Caco-2 (cell line): ENCODE data around the gene SCNN1G. TPM values are rescaled to one million over a fixed set of nuclear protein-coding genes. Genes with fewer than 3 reads are reported as not detected.

Experiments used
- BruUV-seq: library from RNA; stranded (reverse); fragments of 400-500 nt; replicated peaks from 2 replicates; lab custom pipeline; 2021; lab: Mats Ljungman, UMichigan
- CTCF ChIA-PET: fragments of 300-600 bp; sonication (Branson Sonifier 250); formaldehyde crosslinking; loops from one replicate; lab custom pipeline; 2022; ENCODE audit warnings: antibody characterized with exemption; lab: Charles Lee
- POLR2A ChIA-PET: fragments of 300-600 bp; sonication (Branson Sonifier 250); formaldehyde crosslinking; loops from one replicate; lab custom pipeline; 2022; ENCODE audit warnings: antibody characterized with exemption; lab: Charles Lee
- DNase-seq, 2 experiments: peaks; one replicate each; pipeline versions ENCODE4 v3.0.0 to v3.0.0-alpha.2; 2020 to 2022
- H3K27me3 ChIP-seq: replicated peaks from 2 replicates; pipeline ENCODE4 v1.6.0; 2011; ENCODE audit warnings: low read length; ENCODE audit not compliant: control insufficient read depth, insufficient read depth
- H3K36me3 ChIP-seq: 2 replicates; pipeline ENCODE4 v1.5.1; 2011; ENCODE audit warnings: low read length; ENCODE audit not compliant: control insufficient read depth, insufficient read depth
- H3K4me1 ChIP-seq: fragments of 250-450 bp; sonication (Bioruptor Pico); 2 replicates; pipeline ENCODE4 v1.5.1; 2020; ENCODE audit warnings: mild to moderate bottlenecking
- H3K4me3 ChIP-seq: 2 replicates; pipeline ENCODE4 v1.5.1; 2011; ENCODE audit warnings: low read depth, mild to moderate bottlenecking, control low read depth, low read length
- H3K9me3 ChIP-seq: fragments of 250-450 bp; sonication (Bioruptor Pico); 2 replicates; pipeline ENCODE4 v1.5.1; 2020; ENCODE audit warnings: mild to moderate bottlenecking, moderate library complexity
- H3K27ac Mint-ChIP-seq: one replicate; pipeline ENCODE4 v1.8.0; 2022; ENCODE audit warnings: mixed read lengths; ENCODE audit not compliant: unreplicated experiment
- H3K27me3 Mint-ChIP-seq: one replicate; pipeline ENCODE4 v1.8.0; 2022; ENCODE audit warnings: mixed read lengths; ENCODE audit not compliant: insufficient read depth, unreplicated experiment
- H3K36me3 Mint-ChIP-seq: one replicate; pipeline ENCODE4 v1.8.0; 2022; ENCODE audit warnings: mild to moderate bottlenecking, mixed read lengths; ENCODE audit not compliant: insufficient read depth, unreplicated experiment
- H3K4me1 Mint-ChIP-seq: one replicate; pipeline ENCODE4 v1.8.0; 2022; ENCODE audit warnings: low read depth, mixed read lengths; ENCODE audit not compliant: unreplicated experiment
- H3K4me3 Mint-ChIP-seq: one replicate; pipeline ENCODE4 v1.8.0; 2022; ENCODE audit warnings: mild to moderate bottlenecking, moderate library complexity, mixed read lengths; ENCODE audit not compliant: unreplicated experiment
- H3K9me3 Mint-ChIP-seq: one replicate; pipeline ENCODE4 v1.8.0; 2022; ENCODE audit warnings: mixed read lengths; ENCODE audit not compliant: unreplicated experiment
- intact Hi-C: fragments of 100-400 bp; cut with micrococcal nuclease; formaldehyde crosslinking; loops from one replicate; pipeline ENCODE4 v1.10.0; 2022; ENCODE audit not compliant: unreplicated experiment
- total RNA-seq: library from RNA; stranded (reverse); gene quantifications from 2 replicates; pipeline ENCODE4 v1.2.3, GENCODE V29; 2022
- TF ChIP-seq, protein P1 (sequence below), 2 experiments: fragments of 200-600 bp in 1 of 2; IDR thresholded peaks; 1 replicate in 1 of 2; 2 replicates in 1 of 2; pipeline versions ENCODE4 v1.5.1 to v1.8.0; 2011 to 2022; ENCODE audit warnings: antibody characterized with exemption in 1 of 2, control low read depth in 1 of 2, inconsistent platforms in 1 of 2, low read depth in 1 of 2, low read length in 1 of 2, mild to moderate bottlenecking in 1 of 2, moderate library complexity in 1 of 2; ENCODE audit not compliant: insufficient read depth in 1 of 2, severe bottlenecking in 1 of 2, unreplicated experiment in 1 of 2

The SCNN1G gene
- total RNA-seq, 1 experiment from 2014 or later = not detected

GRCh38 chr16:23156946-23157460 is 25.5 kb upstream of the SCNN1G start:
- Histone ChIP-seq H3K9me3 (no peaks in the 10 kb centered on the region), H3K4me3 (no peak overlapping the region), H3K36me3 (no peaks in the 10 kb centered on the region), H3K4me1 (no peaks in the 10 kb centered on the region), H3K27me3 (no peaks in the 10 kb centered on the region)
- TF ChIP-seq, protein P1, sequence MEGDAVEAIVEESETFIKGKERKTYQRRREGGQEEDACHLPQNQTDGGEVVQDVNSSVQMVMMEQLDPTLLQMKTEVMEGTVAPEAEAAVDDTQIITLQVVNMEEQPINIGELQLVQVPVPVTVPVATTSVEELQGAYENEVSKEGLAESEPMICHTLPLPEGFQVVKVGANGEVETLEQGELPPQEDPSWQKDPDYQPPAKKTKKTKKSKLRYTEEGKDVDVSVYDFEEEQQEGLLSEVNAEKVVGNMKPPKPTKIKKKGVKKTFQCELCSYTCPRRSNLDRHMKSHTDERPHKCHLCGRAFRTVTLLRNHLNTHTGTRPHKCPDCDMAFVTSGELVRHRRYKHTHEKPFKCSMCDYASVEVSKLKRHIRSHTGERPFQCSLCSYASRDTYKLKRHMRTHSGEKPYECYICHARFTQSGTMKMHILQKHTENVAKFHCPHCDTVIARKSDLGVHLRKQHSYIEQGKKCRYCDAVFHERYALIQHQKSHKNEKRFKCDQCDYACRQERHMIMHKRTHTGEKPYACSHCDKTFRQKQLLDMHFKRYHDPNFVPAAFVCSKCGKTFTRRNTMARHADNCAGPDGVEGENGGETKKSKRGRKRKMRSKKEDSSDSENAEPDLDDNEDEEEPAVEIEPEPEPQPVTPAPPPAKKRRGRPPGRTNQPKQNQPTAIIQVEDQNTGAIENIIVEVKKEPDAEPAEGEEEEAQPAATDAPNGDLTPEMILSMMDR (IDR thresholded peaks at IDR 0.05; ENCODE audit: insufficient read depth in 1 of 2, low read depth in 1 of 2, low read length in 1 of 2, severe bottlenecking in 1 of 2, unreplicated experiment in 1 of 2) = no peak
- no TSS peak for BruUV-seq
- Mint-ChIP-seq H3K4me1 (no peaks in the 10 kb centered on the region), H3K4me3 (no peak overlapping the region), H3K9me3 (no peaks in the 10 kb centered on the region), H3K36me3 (no peaks in the 10 kb centered on the region), H3K27me3 (peaks cover 4% of the 10 kb centered on the region), H3K27ac (no peak overlapping the region)
- intact Hi-C loops = no loop called here
- ChIA-PET POLR2A (no interaction called here), CTCF (no interaction called here)
- DNase-seq = no peak

GRCh38 chr16:23158114-23158513 is 24.4 kb upstream of the SCNN1G start:
- Mint-ChIP-seq H3K4me1 (no peaks in the 10 kb centered on the region), H3K36me3 (no peaks in the 10 kb centered on the region), H3K27me3 (peaks cover 9% of the 10 kb centered on the region), H3K27ac (no peak overlapping the region), H3K4me3 (no peak overlapping the region), H3K9me3 (no peaks in the 10 kb centered on the region)
- TF ChIP-seq, protein P1 (IDR thresholded peaks at IDR 0.05; ENCODE audit: insufficient read depth in 1 of 2, low read depth in 1 of 2, low read length in 1 of 2, severe bottlenecking in 1 of 2, unreplicated experiment in 1 of 2) = no peak
- no peaks in the 10 kb centered on the region for H3K4me1 ChIP-seq
- no peaks in the 10 kb centered on the region for H3K27me3 ChIP-seq
- H3K9me3 ChIP-seq = no peaks in the 10 kb centered on the region
- intact Hi-C loops = no loop called here
- BruUV-seq = no TSS peak
- no peak for DNase-seq
- H3K4me3 ChIP-seq = no peak overlapping the region
- no peaks in the 10 kb centered on the region for H3K36me3 ChIP-seq
- ChIA-PET CTCF (no interaction called here), POLR2A (no interaction called here)

GRCh38 chr16:23160082-23160481 is 22.5 kb upstream of the SCNN1G start:
- peaks cover 13% of the 10 kb centered on the region for H3K27me3 Mint-ChIP-seq
- ChIA-PET POLR2A (no interaction called here), CTCF (no interaction called here)
- no peaks in the 10 kb centered on the region for H3K9me3 Mint-ChIP-seq
- H3K4me1 Mint-ChIP-seq = no peaks in the 10 kb centered on the region
- H3K36me3 Mint-ChIP-seq = no peaks in the 10 kb centered on the region
- no TSS peak for BruUV-seq
- DNase-seq = no peak
- intact Hi-C loops = no loop called here
- H3K4me3 Mint-ChIP-seq = no peak overlapping the region
- H3K4me3 ChIP-seq = no peak overlapping the region
- TF ChIP-seq, protein P1 (IDR thresholded peaks at IDR 0.05; ENCODE audit: insufficient read depth in 1 of 2, low read depth in 1 of 2, low read length in 1 of 2, severe bottlenecking in 1 of 2, unreplicated experiment in 1 of 2) = no peak
- no peaks in the 10 kb centered on the region for H3K36me3 ChIP-seq
- no peaks in the 10 kb centered on the region for H3K9me3 ChIP-seq
- no peaks in the 10 kb centered on the region for H3K4me1 ChIP-seq
- no peaks in the 10 kb centered on the region for H3K27me3 ChIP-seq
- H3K27ac Mint-ChIP-seq = no peak overlapping the region
